IMR-90 (cell line): ENCODE measurements around the gene COLEC12. TPM values are rescaled to one million over a fixed set of nuclear protein-coding genes. Genes with fewer than 3 reads are reported as not detected.

Experiments used
- ATAC-seq: fragments of 200-7000 bp; cut with Tn5 transposase; 2 replicates; pipeline ENCODE4 v1.9.1; 2020; ENCODE audit warnings: low read depth, mild to moderate bottlenecking, moderate library complexity
- BruUV-seq: library from RNA; stranded (reverse); fragments of 400-500 nt; replicated peaks from 2 replicates; lab custom pipeline; 2021; lab: Mats Ljungman, UMichigan
- CTCF ChIA-PET: fragments of 300-600 bp; formaldehyde crosslinking; extraction: SDS; loops from one replicate; lab custom pipeline; 2021; ENCODE audit warnings: antibody characterized with exemption; lab: Yijun Ruan, JAX
- POLR2A ChIA-PET: fragments of 300-600 bp; sonication (Branson Sonifier 250); formaldehyde crosslinking; loops from one replicate; lab custom pipeline; 2022; ENCODE audit warnings: antibody characterized with exemption; ENCODE audit not compliant: unreplicated experiment; lab: Charles Lee
- DNase-seq: peaks from one replicate; pipeline ENCODE4 v3.0.0; 2013
- H2AFZ ChIP-seq: replicated peaks from 2 replicates; pipeline ENCODE3; 2013; ENCODE audit warnings: low read length, mild to moderate bottlenecking; ENCODE audit not compliant: poor library complexity
- H2AK5ac ChIP-seq: 2 replicates; pipeline ENCODE4 v1.6.1; 2013; ENCODE audit warnings: low read depth, low read length, inconsistent platforms
- H2AK9ac ChIP-seq: replicated peaks from 2 replicates; pipeline ENCODE3; 2013; ENCODE audit warnings: mild to moderate bottlenecking, low read depth, low read length, moderate library complexity; ENCODE audit not compliant: poor library complexity
- H2BK120ac ChIP-seq: 2 replicates; pipeline ENCODE4 v1.6.1; 2013; ENCODE audit warnings: low read depth, low read length, inconsistent platforms
- H2BK15ac ChIP-seq: 3 replicates; pipeline ENCODE4 v1.6.1; 2013; ENCODE audit warnings: low read depth, low read length, inconsistent platforms
- H2BK20ac ChIP-seq: 2 replicates; pipeline ENCODE4 v1.6.1; 2013; ENCODE audit warnings: low read depth, mild to moderate bottlenecking, inconsistent platforms, low read length, moderate library complexity
- H2BK5ac ChIP-seq: 2 replicates; pipeline ENCODE4 v1.6.1; 2013; ENCODE audit warnings: mild to moderate bottlenecking, low read depth, low read length, inconsistent platforms; ENCODE audit not compliant: poor library complexity, severe bottlenecking
- H3K14ac ChIP-seq: replicated peaks from 2 replicates; pipeline ENCODE4 v1.6.1; 2013; ENCODE audit warnings: low read depth, low read length, inconsistent platforms
- H3K18ac ChIP-seq: 2 replicates; pipeline ENCODE4 v1.6.1; 2013; ENCODE audit warnings: low read depth, low read length, control low read depth
- H3K23ac ChIP-seq: 2 replicates; pipeline ENCODE4 v1.6.1; 2013; ENCODE audit warnings: low read depth, low read length, inconsistent platforms
- H3K27ac ChIP-seq: 2 replicates; pipeline ENCODE4 v1.5.1; 2013; ENCODE audit warnings: mild to moderate bottlenecking, control low read depth, low read length; ENCODE audit not compliant: insufficient read depth
- H3K27me3 ChIP-seq: 2 replicates; pipeline ENCODE4 v1.6.1; 2013; ENCODE audit warnings: low read length; ENCODE audit not compliant: control insufficient read depth, insufficient read depth
- H3K36me3 ChIP-seq: 2 replicates; pipeline ENCODE4 v1.6.1; 2013; ENCODE audit warnings: low read length, mixed read lengths; ENCODE audit not compliant: control insufficient read depth, insufficient read depth
- H3K4ac ChIP-seq: 2 replicates; pipeline ENCODE4 v1.6.1; 2013; ENCODE audit warnings: low read depth, low read length, inconsistent platforms
- H3K4me1 ChIP-seq: 2 replicates; pipeline ENCODE4 v1.6.1; 2013; ENCODE audit warnings: low read length, mixed read lengths; ENCODE audit not compliant: control insufficient read depth, insufficient read depth
- H3K4me2 ChIP-seq: 2 replicates; pipeline ENCODE4 v1.6.1; 2013; ENCODE audit warnings: low read depth, mild to moderate bottlenecking, control low read depth, low read length, moderate library complexity
- H3K4me3 ChIP-seq: 2 replicates; pipeline ENCODE4 v1.5.1; 2013; ENCODE audit warnings: low read depth, mild to moderate bottlenecking, control low read depth, low read length, moderate library complexity; ENCODE audit not compliant: insufficient read depth
- H3K56ac ChIP-seq: 2 replicates; pipeline ENCODE4 v1.6.1; 2013; ENCODE audit warnings: low read length, inconsistent platforms; ENCODE audit not compliant: insufficient read depth; ENCODE audit errors: extremely low read depth
- H3K79me1 ChIP-seq, 2 experiments: 2 replicates each; pipeline ENCODE4 v1.6.1; 2013; ENCODE audit warnings: low read length in 2 of 2, inconsistent platforms in 1 of 2, low read depth in 1 of 2
- H3K9ac ChIP-seq: 2 replicates; pipeline ENCODE4 v1.6.1; 2013; ENCODE audit warnings: low read depth, low read length, control low read depth
- H3K9me1 ChIP-seq: 2 replicates; pipeline ENCODE4 v1.6.1; 2013; ENCODE audit warnings: low read length, inconsistent platforms; ENCODE audit not compliant: insufficient read depth
- H3K9me3 ChIP-seq: 2 replicates; pipeline ENCODE4 v1.6.1; 2013; ENCODE audit warnings: low read length; ENCODE audit not compliant: control insufficient read depth, insufficient read depth
- H4K20me1 ChIP-seq: 2 replicates; pipeline ENCODE4 v1.6.1; 2013; ENCODE audit warnings: low read length, inconsistent platforms; ENCODE audit not compliant: insufficient read depth
- H4K5ac ChIP-seq: 2 replicates; pipeline ENCODE4 v1.6.1; 2013; ENCODE audit warnings: mild to moderate bottlenecking, low read depth, low read length, control low read depth
- H4K8ac ChIP-seq, 2 experiments: 2 replicates each; pipeline ENCODE4 v1.6.1; 2013; ENCODE audit warnings: low read depth in 2 of 2, low read length in 2 of 2, control low read depth in 1 of 2, inconsistent platforms in 1 of 2
- H4K91ac ChIP-seq: 2 replicates; pipeline ENCODE4 v1.6.1; 2013; ENCODE audit warnings: low read depth, low read length, inconsistent platforms; ENCODE audit not compliant: insufficient read depth
- BHLHE40 ChIP-seq: fragments of 150-350 bp; IDR thresholded peaks from 2 replicates; pipeline ENCODE4 v1.6.1; 2016; ENCODE audit warnings: mild to moderate bottlenecking, low read depth, low read length
- CEBPB ChIP-seq: IDR thresholded peaks from 2 replicates; pipeline ENCODE4 v1.6.1; 2012; ENCODE audit warnings: low read depth, low read length, improper control_type of control experiment
- CHD1 ChIP-seq: IDR thresholded peaks from 2 replicates; pipeline ENCODE4 v1.6.1; 2012; ENCODE audit warnings: low read depth, low read length, improper control_type of control experiment
- CTCF ChIP-seq: conservative IDR thresholded peaks from 2 replicates; pipeline ENCODE4 v1.5.1; 2012; ENCODE audit warnings: mild to moderate bottlenecking, low read depth, low read length, improper control_type of control experiment
- ELK1 ChIP-seq: fragments of 150-350 bp; IDR thresholded peaks from 2 replicates; pipeline ENCODE4 v1.6.1; 2016; ENCODE audit warnings: low read depth, mild to moderate bottlenecking, low read length, moderate library complexity, borderline replicate concordance
- FOS ChIP-seq: fragments of 150-350 bp; IDR thresholded peaks from 2 replicates; pipeline ENCODE4 v1.6.1; 2016; ENCODE audit warnings: low read depth, low read length
- MAFK ChIP-seq: IDR thresholded peaks from 2 replicates; pipeline ENCODE4 v1.6.1; 2012; ENCODE audit warnings: low read depth, low read length, improper control_type of control experiment
- MXI1 ChIP-seq: IDR thresholded peaks from 2 replicates; pipeline ENCODE4 v1.6.1; 2012; ENCODE audit warnings: low read depth, mild to moderate bottlenecking, low read length, moderate library complexity, borderline replicate concordance
- NFE2L2 ChIP-seq: fragments of 150-350 bp; IDR thresholded peaks from 2 replicates; pipeline ENCODE4 v1.6.1; 2016; ENCODE audit warnings: low read depth, mild to moderate bottlenecking, low read length
- WGBS, 2 experiments: methylation state at CpG; one replicate each; pipeline versions ENCODE4 v1.1.5 to v1.1.7; 2013; ENCODE audit warnings: missing lambda C conversion rate in 2 of 2; ENCODE audit not compliant: insufficient read length in 1 of 2; ENCODE audit errors: extremely low coverage in 2 of 2; 5-methylcytosine and 5-hydroxymethylcytosine counted together
- dilution Hi-C: fragments of 300-500 bp; cut with HindIII; formaldehyde crosslinking; loops from one replicate; pipeline ENCODE4 v1.14.3; 2018; ENCODE audit warnings: low sequenced_read_pairs; ENCODE audit not compliant: unreplicated experiment
- in situ Hi-C: fragments of 300-500 bp; cut with MboI; formaldehyde crosslinking; loops from 3 replicates; pipeline ENCODE4 v1.14.3; 2019; ENCODE audit warnings: low sequenced_read_pairs, inconsistent platforms, mixed read lengths
- intact Hi-C: fragments of 100-400 bp; cut with micrococcal nuclease; formaldehyde crosslinking; loops from 2 replicates; pipeline ENCODE4 v1.10.0; 2022
- polyA plus RNA-seq, 3 experiments: library from polyadenylated mRNA; depleted of rRNA; stranded (reverse); fragments of >200 nt; gene quantifications; 2 replicates each; pipeline ENCODE4 v1.2.3, GENCODE V29; 2012; ENCODE audit warnings: low replicate concordance in 1 of 3
- total RNA-seq: library from RNA; depleted of rRNA; stranded (reverse); fragments of >200 nt; gene quantifications from 2 replicates; pipeline ENCODE4 v1.2.3, GENCODE V29; 2012

The COLEC12 gene
- total and polyA plus RNA-seq, 2 of the 4 experiments (the other 2 are of a cell fraction): 1.0 to 2.3 TPM

GRCh38 chr18:295756-296490, 204.6 kb downstream of the COLEC12 start:
- H2BK20ac ChIP-seq: no peak overlapping the region
- intact Hi-C loops (no loop called here), in situ Hi-C loops (no loop called here), dilution Hi-C loops (no loop called here)
- no peak overlapping the region for H2BK120ac ChIP-seq
- WGBS, 2 experiments: no CpG with 5 or more reads among the region's 3 CpGs
- no peak overlapping the region for H3K14ac ChIP-seq
- H3K27me3 ChIP-seq: peaks cover 50% of the 10 kb centered on the region
- H3K4ac ChIP-seq: no peak overlapping the region
- H3K36me3 ChIP-seq: no peaks in the 10 kb centered on the region
- H3K27ac ChIP-seq: no peak overlapping the region
- H3K9ac ChIP-seq: no peak overlapping the region
- no peak overlapping the region for H2AFZ ChIP-seq
- no TSS peak for BruUV-seq
- no peak overlapping the region for H2BK15ac ChIP-seq
- no peak overlapping the region for H2AK5ac ChIP-seq
- H4K91ac ChIP-seq: no peak overlapping the region
- H2AK9ac ChIP-seq: no peak overlapping the region
- no peak overlapping the region for H3K56ac ChIP-seq
- no peaks in the 10 kb centered on the region for H4K20me1 ChIP-seq
- H3K9me3 ChIP-seq: no peaks in the 10 kb centered on the region
- ChIA-PET POLR2A (no interaction called here), CTCF (interaction anchor here (0.9 kb wide), 1 partner anchor 325 kb away, joined by 3 read pairs; no protein-coding TSS in a partner anchor)
- no peak for TF ChIP-seq MXI1
- no peak for TF ChIP-seq NFE2L2
- no peak for TF ChIP-seq FOS
- no peak for TF ChIP-seq MAFK
- no peak for TF ChIP-seq CEBPB
- TF ChIP-seq CHD1: no peak
- no peak for TF ChIP-seq BHLHE40
- no peak for TF ChIP-seq ELK1
- no peak for TF ChIP-seq CTCF
- no peak overlapping the region for H2BK5ac ChIP-seq
- ATAC-seq: no peak
- no peak overlapping the region for H3K18ac ChIP-seq
- H3K4me1 ChIP-seq: no peaks in the 10 kb centered on the region
- H3K9me1 ChIP-seq: no peaks in the 10 kb centered on the region
- no peak overlapping the region for H3K4me2 ChIP-seq
- H3K79me1 ChIP-seq: no peaks in the 10 kb centered on the region
- no peak overlapping the region for H3K4me3 ChIP-seq
- DNase-seq: no peak
- no peak overlapping the region for H4K5ac ChIP-seq
- H3K23ac ChIP-seq: no peak overlapping the region
- H4K8ac ChIP-seq: no peak overlapping the region
